GM12874 (cell line): ENCODE measurements around the gene HOXC9.

ENCODE experiments used
- TF ChIP-seq, protein P1 (sequence below): IDR thresholded peaks from 2 replicates; pipeline ENCODE4 v1.5.1; 2011; ENCODE audit warnings: low read depth, mild to moderate bottlenecking, control low read depth, low read length, moderate library complexity; ENCODE audit not compliant: insufficient read depth

Gene HOXC9

DNA sequence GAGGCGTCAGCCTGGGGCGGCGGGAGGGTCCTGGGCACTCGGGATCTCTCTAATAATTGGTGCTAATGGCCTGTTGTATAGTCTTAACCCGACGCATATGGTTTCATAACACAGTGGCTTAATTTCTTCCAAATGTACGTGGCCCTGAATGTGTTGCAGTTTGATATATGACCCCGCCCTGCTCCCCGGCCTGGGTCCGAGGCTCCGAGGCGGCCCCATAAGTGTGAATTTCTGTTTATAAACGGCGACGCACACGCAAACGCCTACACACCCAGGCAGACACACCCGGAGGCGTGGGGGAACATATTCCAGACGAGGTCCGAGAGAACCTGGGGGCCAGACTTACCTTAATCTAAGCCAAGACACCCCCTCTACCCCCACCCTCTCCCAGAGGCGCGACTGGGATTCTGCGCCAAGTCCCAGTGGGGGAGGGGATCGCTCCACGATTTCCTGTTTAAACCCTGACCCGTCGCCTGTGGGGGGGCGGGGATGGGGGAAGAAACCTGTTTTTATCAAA, 18.6 kb downstream of the HOXC9 start:
- TF ChIP-seq, protein P1, sequence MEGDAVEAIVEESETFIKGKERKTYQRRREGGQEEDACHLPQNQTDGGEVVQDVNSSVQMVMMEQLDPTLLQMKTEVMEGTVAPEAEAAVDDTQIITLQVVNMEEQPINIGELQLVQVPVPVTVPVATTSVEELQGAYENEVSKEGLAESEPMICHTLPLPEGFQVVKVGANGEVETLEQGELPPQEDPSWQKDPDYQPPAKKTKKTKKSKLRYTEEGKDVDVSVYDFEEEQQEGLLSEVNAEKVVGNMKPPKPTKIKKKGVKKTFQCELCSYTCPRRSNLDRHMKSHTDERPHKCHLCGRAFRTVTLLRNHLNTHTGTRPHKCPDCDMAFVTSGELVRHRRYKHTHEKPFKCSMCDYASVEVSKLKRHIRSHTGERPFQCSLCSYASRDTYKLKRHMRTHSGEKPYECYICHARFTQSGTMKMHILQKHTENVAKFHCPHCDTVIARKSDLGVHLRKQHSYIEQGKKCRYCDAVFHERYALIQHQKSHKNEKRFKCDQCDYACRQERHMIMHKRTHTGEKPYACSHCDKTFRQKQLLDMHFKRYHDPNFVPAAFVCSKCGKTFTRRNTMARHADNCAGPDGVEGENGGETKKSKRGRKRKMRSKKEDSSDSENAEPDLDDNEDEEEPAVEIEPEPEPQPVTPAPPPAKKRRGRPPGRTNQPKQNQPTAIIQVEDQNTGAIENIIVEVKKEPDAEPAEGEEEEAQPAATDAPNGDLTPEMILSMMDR, result no peak

DNA sequence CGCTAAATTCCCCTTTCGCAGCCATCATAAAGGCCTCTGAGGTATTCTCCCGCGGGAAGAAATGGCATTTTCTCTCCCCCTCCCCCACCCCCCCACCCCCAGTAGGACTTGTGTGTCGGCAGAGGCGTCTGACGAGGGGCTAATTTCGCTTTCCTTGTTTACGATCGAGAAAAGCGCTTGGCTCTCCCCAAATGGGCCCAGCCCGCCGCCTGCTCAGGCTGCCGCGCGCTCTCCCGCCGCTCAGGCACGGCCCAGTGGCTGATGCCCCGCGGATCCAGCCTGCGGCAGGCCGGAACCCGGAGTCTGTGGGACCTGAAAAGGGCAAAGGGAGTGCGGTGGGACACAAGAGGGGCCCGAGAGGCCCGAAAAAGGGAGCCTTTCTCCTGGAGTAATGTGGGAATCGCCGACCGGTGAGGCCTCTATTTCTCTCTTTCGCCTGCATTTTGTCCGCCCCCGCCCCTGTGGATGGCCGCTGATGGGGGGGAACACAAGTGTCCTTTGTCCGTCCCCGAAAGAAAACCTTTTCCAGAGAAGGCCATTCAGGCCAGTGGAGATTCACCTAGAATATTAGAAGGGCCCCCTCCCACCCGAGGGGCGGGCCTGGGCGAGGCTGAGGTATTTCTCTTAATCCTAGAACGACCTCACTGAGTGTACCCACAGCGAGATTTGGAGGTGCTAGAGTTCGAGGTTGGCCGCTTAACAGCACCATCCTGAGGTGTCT, 19.3 kb downstream of the HOXC9 start:
- TF ChIP-seq, protein P1, result no peak

DNA sequence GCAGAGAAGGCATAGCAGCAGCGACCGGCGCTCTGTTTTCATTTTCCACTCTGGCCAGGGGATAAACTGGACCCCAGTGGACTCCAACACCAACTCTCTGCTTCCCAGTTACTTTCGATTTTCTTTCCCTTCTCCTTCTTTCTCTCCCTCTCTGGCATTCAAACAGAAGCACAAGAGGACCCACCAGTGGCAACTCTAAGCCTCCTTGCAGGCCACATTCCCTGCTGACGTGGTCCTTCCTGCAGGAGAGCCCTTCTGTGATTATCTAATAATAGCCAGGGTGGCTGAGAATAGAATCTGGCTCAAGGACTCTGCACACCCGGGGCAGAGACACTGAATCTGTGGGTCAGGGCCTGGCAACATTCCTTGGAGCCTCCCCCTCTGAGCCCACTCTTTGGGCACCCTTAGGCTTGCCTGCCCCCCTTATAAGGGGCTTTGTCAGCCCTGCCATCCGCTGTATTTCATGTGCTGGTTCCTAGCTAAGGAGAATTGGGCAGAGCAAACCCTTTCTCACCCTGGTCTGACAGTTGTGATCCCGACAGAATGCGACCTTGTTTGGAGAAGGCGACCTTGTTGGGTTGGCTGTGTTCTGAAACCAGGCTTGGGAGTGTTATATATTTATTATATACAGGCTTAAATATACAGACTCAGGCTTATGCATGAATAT, 20.1 kb downstream of the HOXC9 start:
- TF ChIP-seq, protein P1, result no peak

DNA sequence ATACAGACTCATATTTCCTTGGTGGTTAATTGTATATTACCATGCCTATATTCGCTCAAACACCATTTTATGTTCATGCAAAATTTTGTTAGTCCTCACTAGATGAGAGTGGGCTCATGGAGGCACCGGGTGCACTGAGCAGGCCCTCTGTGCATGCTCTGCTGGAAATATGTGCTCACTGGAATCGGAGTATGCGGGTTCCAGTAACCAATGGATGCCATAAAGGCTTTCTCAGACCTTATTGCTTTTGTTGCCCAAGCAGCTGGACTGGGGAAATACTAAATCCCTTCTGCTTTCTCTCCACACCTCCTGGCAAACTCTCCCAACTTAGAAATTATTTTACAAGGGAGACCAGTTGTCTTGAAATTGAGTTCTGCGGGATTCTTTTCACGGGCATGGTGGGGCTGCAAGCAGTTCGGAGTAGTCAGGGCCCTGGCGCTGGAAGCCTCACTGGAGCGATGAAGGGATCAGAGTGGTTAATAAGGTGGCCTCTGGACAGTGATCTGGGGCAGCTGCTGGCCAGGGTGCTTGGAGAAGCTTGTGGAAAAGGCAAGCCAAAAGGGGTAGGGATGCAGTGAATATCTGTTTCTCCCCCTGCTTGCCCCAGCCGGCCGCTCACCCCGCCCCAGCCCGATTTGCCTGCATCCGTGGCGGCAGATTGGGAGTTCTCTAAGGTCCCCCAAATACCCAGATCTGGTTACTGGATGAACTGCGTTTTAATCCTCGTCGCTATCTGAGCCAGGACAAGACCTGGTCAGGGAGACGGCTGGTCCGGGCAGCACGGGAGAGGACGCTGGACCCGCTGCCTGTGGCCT, 20.8 kb downstream of the HOXC9 start:
- TF ChIP-seq, protein P1, result no peak

DNA sequence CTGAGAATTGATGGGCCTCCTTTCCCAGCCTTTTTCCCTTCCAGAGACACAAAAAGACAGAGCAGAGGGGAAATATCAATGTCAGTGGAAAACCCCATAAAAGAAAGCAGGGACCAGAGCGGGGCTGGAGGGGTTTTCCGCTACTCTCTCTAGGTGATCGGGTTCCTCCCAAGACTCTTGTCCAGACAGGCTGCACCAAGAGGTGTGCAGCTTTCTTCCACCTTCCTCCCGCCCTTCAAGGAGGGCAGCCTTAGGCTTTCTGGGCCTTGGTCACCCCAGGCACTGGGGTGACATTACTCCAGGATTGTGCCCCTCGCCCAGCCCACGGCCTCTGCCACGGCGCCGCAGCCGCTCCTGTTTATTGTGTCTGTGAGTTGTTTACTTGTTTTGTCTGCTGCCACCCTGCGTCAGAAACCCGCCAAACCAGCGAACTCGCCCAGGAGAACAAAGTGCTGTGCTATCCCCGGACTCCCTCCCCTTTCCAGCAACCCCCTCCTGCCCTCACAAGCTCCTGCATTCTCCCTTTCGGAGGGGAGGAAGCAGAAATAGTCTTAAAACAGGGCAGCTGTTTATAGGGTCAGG, 21.6 kb downstream of the HOXC9 start:
- TF ChIP-seq, protein P1, result peak; percentile 48

DNA sequence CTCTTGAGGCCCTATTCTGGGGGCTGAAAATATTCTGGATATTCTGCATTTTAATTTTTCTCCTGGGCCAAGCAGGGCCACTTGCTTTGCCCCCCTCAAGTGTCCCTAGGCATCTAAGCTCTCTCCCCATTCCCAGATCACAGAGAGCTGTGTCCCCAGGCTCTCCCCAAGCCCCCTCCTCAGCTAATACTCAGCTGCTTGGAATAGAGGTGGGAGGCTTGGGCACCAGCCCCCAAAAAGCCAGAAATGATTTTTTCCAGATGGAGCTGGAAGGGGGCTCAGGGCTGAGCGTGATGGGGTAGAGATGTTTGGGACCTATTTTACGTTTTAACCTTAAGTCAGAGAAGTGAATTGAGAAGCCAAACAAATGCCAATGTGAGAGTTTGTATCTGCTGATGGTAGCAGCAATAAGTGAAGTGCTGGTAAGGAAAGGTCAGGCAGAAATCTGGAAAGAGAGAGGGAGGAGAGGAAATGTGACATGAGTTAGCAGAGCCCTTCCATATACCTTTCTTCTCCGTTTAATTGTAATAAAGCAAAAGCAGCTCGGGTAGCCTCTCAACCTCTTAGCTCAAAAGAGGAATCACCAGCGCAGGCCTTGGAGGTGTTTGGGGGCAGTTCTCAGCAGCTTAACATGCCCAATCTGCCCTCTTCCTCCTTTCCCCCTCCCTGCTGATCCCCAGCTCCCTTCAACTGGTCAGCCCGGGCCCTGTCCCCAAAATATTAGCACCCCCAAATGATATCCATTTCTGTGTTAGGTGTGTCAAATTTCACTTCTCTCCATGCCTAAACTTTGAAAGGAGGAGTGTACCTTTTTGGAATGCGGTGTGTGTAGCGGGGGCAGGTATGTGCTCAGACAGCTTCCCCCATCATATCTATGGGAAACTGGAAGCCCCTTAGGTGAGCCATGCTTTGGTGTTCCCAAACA, 23.3 kb downstream of the HOXC9 start:
- TF ChIP-seq, protein P1, result no peak
